ENCODE data around the gene NCKAP1. TPM values are rescaled to one million over a fixed set of nuclear protein-coding genes. Genes with fewer than 3 reads are reported as not detected.

The NCKAP1 gene
- total RNA-seq, 6 experiments from 2014 or later, result 115 to 160 (median 146) TPM

DNA sequence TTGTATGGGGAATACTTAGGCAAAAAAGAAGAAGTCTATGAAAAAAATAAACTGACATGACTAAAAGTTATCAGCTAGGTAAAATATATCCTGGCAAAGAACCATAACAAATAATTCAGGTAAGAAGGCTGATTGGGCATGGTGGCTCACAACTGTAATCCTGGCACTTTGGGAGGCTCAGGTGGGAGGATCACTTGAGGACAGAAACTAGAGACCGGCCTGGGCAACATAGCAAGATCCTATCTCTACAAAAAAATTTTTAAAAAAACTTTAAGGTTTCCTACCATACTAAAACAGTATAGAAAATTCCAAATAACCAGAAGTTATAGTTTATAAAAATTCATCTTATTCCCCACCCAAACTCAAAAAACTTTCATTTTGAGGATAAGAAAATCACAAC, 10.8 kb downstream of the NCKAP1 start:
- TF ChIP-seq, protein P1, sequence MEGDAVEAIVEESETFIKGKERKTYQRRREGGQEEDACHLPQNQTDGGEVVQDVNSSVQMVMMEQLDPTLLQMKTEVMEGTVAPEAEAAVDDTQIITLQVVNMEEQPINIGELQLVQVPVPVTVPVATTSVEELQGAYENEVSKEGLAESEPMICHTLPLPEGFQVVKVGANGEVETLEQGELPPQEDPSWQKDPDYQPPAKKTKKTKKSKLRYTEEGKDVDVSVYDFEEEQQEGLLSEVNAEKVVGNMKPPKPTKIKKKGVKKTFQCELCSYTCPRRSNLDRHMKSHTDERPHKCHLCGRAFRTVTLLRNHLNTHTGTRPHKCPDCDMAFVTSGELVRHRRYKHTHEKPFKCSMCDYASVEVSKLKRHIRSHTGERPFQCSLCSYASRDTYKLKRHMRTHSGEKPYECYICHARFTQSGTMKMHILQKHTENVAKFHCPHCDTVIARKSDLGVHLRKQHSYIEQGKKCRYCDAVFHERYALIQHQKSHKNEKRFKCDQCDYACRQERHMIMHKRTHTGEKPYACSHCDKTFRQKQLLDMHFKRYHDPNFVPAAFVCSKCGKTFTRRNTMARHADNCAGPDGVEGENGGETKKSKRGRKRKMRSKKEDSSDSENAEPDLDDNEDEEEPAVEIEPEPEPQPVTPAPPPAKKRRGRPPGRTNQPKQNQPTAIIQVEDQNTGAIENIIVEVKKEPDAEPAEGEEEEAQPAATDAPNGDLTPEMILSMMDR (IDR thresholded peaks at IDR 0.05), result no peak
- H3K36me3 Mint-ChIP-seq (ENCODE audit: low read depth), result peaks cover 4% of the 10 kb centered on the region; the same call in 1 of the 2 replicates
- DNase-seq, result no peak
- H3K4me3 Mint-ChIP-seq, result no peak overlapping the region
- H3K9me3 Mint-ChIP-seq, result no peaks in the 10 kb centered on the region
- H3K27me3 Mint-ChIP-seq (ENCODE audit: insufficient read depth), result no peaks in the 10 kb centered on the region
- no peak overlapping the region for H3K27ac Mint-ChIP-seq
- peaks cover 74% of the 10 kb centered on the region for H3K4me1 Mint-ChIP-seq (ENCODE audit: low read depth)

DNA sequence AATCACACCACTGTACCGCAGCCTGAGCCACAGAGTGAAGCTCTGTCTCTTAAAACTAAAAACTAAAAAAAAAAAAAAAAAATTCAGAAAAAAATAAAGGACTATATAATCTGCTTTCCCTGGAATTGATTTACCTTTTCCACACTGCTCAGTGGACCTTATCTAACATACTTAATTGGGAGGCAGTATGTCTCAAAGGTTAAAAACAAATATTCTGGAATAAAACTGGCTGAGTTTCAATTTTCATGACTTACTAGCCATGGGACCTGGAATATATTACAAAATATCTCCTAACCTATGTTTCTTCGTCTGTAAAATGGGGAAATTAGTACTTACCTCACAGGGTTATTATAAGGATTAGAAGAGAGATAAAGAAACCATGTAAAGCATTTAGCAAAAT, 11.8 kb downstream of the NCKAP1 start:
- no peaks in the 10 kb centered on the region for H3K9me3 Mint-ChIP-seq
- peaks cover 72% of the 10 kb centered on the region for H3K4me1 Mint-ChIP-seq (ENCODE audit: low read depth)
- H3K27ac Mint-ChIP-seq, result no peak overlapping the region
- no peak overlapping the region for H3K4me3 Mint-ChIP-seq
- peaks cover 10% of the 10 kb centered on the region for H3K36me3 Mint-ChIP-seq (ENCODE audit: low read depth)
- H3K27me3 Mint-ChIP-seq (ENCODE audit: insufficient read depth), result no peaks in the 10 kb centered on the region
- no peak for DNase-seq
- TF ChIP-seq, protein P1 (IDR thresholded peaks at IDR 0.05), result no peak

DNA sequence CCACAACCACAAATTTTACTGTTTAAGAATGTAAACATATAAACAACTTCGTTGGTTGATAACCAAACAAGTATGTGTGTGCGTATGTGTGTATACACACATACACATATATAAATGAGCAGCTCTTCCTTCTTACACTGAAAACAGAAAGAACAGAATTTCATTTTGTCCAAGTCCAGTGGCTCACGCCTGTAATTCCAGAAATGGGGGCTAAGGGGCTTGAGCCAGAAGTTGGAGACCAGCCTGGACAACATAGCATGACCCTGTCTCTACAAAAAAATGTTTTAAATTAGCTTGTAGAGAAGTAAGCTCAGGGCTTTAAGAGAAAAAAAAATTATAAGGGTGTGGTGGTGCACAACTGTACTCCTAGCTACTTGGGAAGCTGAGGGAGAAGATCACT, 12.3 kb downstream of the NCKAP1 start:
- Mint-ChIP-seq H3K27me3 (ENCODE audit: insufficient read depth) (no peaks in the 10 kb centered on the region), H3K9me3 (no peaks in the 10 kb centered on the region), H3K4me1 (ENCODE audit: low read depth) (peaks cover 74% of the 10 kb centered on the region), H3K36me3 (ENCODE audit: low read depth) (peaks cover 12% of the 10 kb centered on the region), H3K4me3 (no peak overlapping the region), H3K27ac (no peak overlapping the region)
- no peak for DNase-seq
- TF ChIP-seq, protein P1 (IDR thresholded peaks at IDR 0.05), result no peak

DNA sequence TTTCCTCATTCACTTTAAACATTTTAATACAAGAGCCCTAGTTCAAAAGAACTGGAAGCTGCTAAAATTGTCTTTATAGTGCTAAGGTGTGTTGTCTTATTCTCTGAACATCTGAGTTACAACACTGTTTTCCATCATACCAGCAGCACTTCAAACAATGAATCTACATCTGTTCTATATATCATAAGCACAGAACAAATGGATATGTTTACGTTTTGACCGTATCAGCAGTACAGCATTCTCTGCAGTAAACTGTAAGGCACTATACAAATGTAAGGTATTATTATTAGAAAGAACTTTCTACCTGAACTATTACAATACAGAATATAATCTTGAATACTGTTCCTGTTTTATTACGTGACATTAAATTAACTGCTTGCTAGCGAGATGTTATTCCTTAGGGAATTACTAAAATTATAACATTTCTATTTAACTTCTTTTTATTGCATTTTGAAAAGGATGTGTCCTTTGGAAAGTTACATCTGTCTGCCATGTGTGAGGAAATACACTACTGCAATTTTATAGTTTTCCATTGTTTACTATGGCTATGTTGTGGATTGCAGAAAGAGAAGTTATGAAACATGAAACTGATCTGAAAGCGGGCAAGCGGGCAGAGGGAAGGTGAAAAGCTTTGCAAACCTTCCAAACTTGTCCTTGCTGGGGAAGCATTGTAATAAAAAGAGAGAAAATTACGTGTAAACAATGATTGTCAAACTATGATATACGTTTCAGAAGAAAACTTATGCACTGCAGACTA, 13.7 kb downstream of the NCKAP1 start:
- Mint-ChIP-seq H3K9me3 (no peaks in the 10 kb centered on the region), H3K36me3 (ENCODE audit: low read depth) (peaks cover 18% of the 10 kb centered on the region), H3K27ac (peak overlapping the region; percentile 23; the same call in 1 of the 2 replicates), H3K4me3 (no peak overlapping the region; the same call in 1 of the 2 replicates), H3K27me3 (ENCODE audit: insufficient read depth) (no peaks in the 10 kb centered on the region), H3K4me1 (ENCODE audit: low read depth) (peaks cover 65% of the 10 kb centered on the region)
- TF ChIP-seq, protein P1 (IDR thresholded peaks at IDR 0.05), result no peak
- no peak for DNase-seq

DNA sequence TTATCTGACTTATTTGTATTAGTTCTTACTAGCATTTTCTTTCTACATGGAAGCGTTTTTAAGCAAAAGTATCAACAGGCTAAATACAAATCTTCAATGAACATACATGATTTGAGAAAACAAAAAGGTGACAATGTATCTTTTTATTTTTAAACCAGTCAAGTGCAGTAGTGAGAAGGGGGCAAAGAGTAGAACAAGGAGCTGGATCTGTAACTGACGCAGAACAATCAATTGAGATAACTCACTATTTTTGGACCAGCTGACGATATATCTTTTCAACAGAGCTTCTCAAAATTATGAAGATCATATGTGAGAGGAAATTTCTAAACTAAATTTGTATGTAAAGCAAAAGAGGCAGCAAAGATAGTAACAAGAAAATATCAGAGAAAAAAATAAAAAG, 15.5 kb downstream of the NCKAP1 start:
- Mint-ChIP-seq H3K4me1 (ENCODE audit: low read depth) (peaks cover 58% of the 10 kb centered on the region), H3K27ac (no peak overlapping the region), H3K4me3 (no peak overlapping the region), H3K27me3 (ENCODE audit: insufficient read depth) (no peaks in the 10 kb centered on the region), H3K9me3 (no peaks in the 10 kb centered on the region), H3K36me3 (ENCODE audit: low read depth) (peaks cover 20% of the 10 kb centered on the region)
- DNase-seq, result no peak
- TF ChIP-seq, protein P1 (IDR thresholded peaks at IDR 0.05), result no peak
